DND-41 (cell line): ENCODE measurements around the gene MRPL14.
"Not testable (repeated sequence)": the region's sequence is repeated elsewhere in the genome, so short reads cannot be mapped to it uniquely, and the experiment has no call there.

Source experiments
- ATAC-seq: fragments of 200-7000 bp; cut with Tn5 transposase; 3 replicates; pipeline ENCODE4 v1.9.1; 2021; ENCODE audit warnings: low read depth; ENCODE audit not compliant: insufficient read depth
- DNase-seq: peaks from one replicate; pipeline ENCODE4 v3.0.0-alpha.2; 2020
- H2AFZ ChIP-seq: 2 replicates; pipeline ENCODE4 v1.6.0; 2012; ENCODE audit warnings: low read depth, low read length
- H3K27ac ChIP-seq: 2 replicates; pipeline ENCODE4 v1.5.1; 2012; ENCODE audit warnings: low read length, inconsistent platforms
- H3K27me3 ChIP-seq: fragments of 200-600 bp; sonication (generic); 2 replicates; pipeline ENCODE4 v1.6.0; 2012; ENCODE audit warnings: low read length, mild to moderate bottlenecking, inconsistent platforms; ENCODE audit not compliant: insufficient read depth, poor library complexity
- H3K36me3 ChIP-seq: 2 replicates; pipeline ENCODE4 v1.5.1; 2012; ENCODE audit warnings: low read length, inconsistent platforms; ENCODE audit not compliant: insufficient read depth
- H3K4me1 ChIP-seq: 2 replicates; pipeline ENCODE4 v1.5.1; 2012; ENCODE audit warnings: mild to moderate bottlenecking, low read length; ENCODE audit not compliant: insufficient read depth
- H3K4me2 ChIP-seq: 2 replicates; pipeline ENCODE4 v1.6.0; 2012; ENCODE audit warnings: mild to moderate bottlenecking, moderate library complexity, low read length, inconsistent platforms; ENCODE audit not compliant: insufficient read depth
- H3K4me3 ChIP-seq, 2 experiments: fragments of 200-600 bp in 1 of 2; shearing (Covaris generic) in 1 of 2; 2 replicates each; pipeline ENCODE4 v1.5.1; 2012 to 2016; ENCODE audit warnings: inconsistent platforms in 2 of 2, low read length in 2 of 2, mild to moderate bottlenecking in 2 of 2, low read depth in 1 of 2, moderate library complexity in 1 of 2
- H3K79me2 ChIP-seq: 2 replicates; pipeline ENCODE4 v1.6.0; 2012; ENCODE audit warnings: low read length, inconsistent platforms; ENCODE audit not compliant: insufficient read depth
- H3K9ac ChIP-seq: 2 replicates; pipeline ENCODE4 v1.6.0; 2012; ENCODE audit warnings: low read depth, mild to moderate bottlenecking, inconsistent platforms, low read length, moderate library complexity
- H3K9me3 ChIP-seq: 2 replicates; pipeline ENCODE4 v1.5.1; 2012; ENCODE audit warnings: low read length, moderate library complexity, mild to moderate bottlenecking, inconsistent platforms; ENCODE audit not compliant: insufficient read depth, severe bottlenecking
- H4K20me1 ChIP-seq: 2 replicates; pipeline ENCODE4 v1.6.0; 2012; ENCODE audit warnings: low read length; ENCODE audit not compliant: insufficient read depth
- EZH2 ChIP-seq: IDR thresholded peaks from 3 replicates; pipeline ENCODE4 v1.6.1; 2012; ENCODE audit warnings: borderline replicate concordance, low read depth, mild to moderate bottlenecking, moderate library complexity, low read length, inconsistent platforms; ENCODE audit not compliant: severe bottlenecking
- TF ChIP-seq, protein P1 (sequence below): IDR thresholded peaks from 2 replicates; pipeline ENCODE4 v1.5.1; 2012; ENCODE audit warnings: borderline replicate concordance, low read length, moderate library complexity, mild to moderate bottlenecking; ENCODE audit not compliant: poor library complexity, severe bottlenecking; ENCODE audit errors: extremely low read depth

MRPL14 gene

GRCh38 chr6:44147256-44147655 lies 20.0 kb upstream of the MRPL14 start:
- no peaks in the 10 kb centered on the region for H3K4me1 ChIP-seq
- H3K27me3 ChIP-seq, result no peaks in the 10 kb centered on the region
- H3K4me3 ChIP-seq, result no peak overlapping the region
- H3K4me2 ChIP-seq, result no peak overlapping the region
- H3K79me2 ChIP-seq, result no peaks in the 10 kb centered on the region
- H3K9ac ChIP-seq, result no peak overlapping the region
- no peak overlapping the region for H2AFZ ChIP-seq
- no peak overlapping the region for H3K27ac ChIP-seq
- DNase-seq (no peak), ATAC-seq (no peak)
- no peaks in the 10 kb centered on the region for H4K20me1 ChIP-seq
- no peak for TF ChIP-seq EZH2
- TF ChIP-seq, protein P1, sequence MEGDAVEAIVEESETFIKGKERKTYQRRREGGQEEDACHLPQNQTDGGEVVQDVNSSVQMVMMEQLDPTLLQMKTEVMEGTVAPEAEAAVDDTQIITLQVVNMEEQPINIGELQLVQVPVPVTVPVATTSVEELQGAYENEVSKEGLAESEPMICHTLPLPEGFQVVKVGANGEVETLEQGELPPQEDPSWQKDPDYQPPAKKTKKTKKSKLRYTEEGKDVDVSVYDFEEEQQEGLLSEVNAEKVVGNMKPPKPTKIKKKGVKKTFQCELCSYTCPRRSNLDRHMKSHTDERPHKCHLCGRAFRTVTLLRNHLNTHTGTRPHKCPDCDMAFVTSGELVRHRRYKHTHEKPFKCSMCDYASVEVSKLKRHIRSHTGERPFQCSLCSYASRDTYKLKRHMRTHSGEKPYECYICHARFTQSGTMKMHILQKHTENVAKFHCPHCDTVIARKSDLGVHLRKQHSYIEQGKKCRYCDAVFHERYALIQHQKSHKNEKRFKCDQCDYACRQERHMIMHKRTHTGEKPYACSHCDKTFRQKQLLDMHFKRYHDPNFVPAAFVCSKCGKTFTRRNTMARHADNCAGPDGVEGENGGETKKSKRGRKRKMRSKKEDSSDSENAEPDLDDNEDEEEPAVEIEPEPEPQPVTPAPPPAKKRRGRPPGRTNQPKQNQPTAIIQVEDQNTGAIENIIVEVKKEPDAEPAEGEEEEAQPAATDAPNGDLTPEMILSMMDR, result no peak
- H3K36me3 ChIP-seq, result peaks cover 27% of the 10 kb centered on the region
- no peaks in the 10 kb centered on the region for H3K9me3 ChIP-seq

- Histone ChIP-seq H4K20me1 (no peaks in the 10 kb centered on the region), H3K36me3 (peaks cover 27% of the 10 kb centered on the region), H3K9me3 (no peaks in the 10 kb centered on the region), H3K4me1 (no peaks in the 10 kb centered on the region), H2AFZ (no peak overlapping the region), H3K9ac (no peak overlapping the region), H3K27me3 (no peaks in the 10 kb centered on the region), H3K4me2 (no peak overlapping the region), H3K4me3 (no peak overlapping the region), H3K27ac (no peak overlapping the region), H3K79me2 (no peaks in the 10 kb centered on the region)
- TF ChIP-seq, protein P1, result no peak
- no peak for TF ChIP-seq EZH2
- DNase-seq (no peak), ATAC-seq (no peak)
Measured at GRCh38 chr6:44146685-44147084, 19.4 kb upstream of the MRPL14 start.

- no peaks in the 10 kb centered on the region for H3K4me1 ChIP-seq
- H3K27me3 ChIP-seq, result no peaks in the 10 kb centered on the region
- H3K79me2 ChIP-seq, result no peaks in the 10 kb centered on the region
- H4K20me1 ChIP-seq, result no peaks in the 10 kb centered on the region
- no peak overlapping the region for H3K9ac ChIP-seq
- DNase-seq (no peak), ATAC-seq (no peak)
- TF ChIP-seq, protein P1, result no peak
- TF ChIP-seq EZH2, result no peak
- no peaks in the 10 kb centered on the region for H3K9me3 ChIP-seq
- H3K4me2 ChIP-seq, result no peak overlapping the region
- H2AFZ ChIP-seq, result no peak overlapping the region
- H3K4me3 ChIP-seq, result no peak overlapping the region
- no peak overlapping the region for H3K27ac ChIP-seq
- H3K36me3 ChIP-seq, result peaks cover 30% of the 10 kb centered on the region
Measured at GRCh38 chr6:44145839-44146238, 18.6 kb upstream of the MRPL14 start.

GRCh38 chr6:44144536-44144935 lies 17.3 kb upstream of the MRPL14 start:
- not testable (repeated sequence) for DNase-seq, H3K9me3 ChIP-seq, H3K4me1 ChIP-seq, ATAC-seq, H3K27ac ChIP-seq, H3K9ac ChIP-seq, H3K27me3 ChIP-seq, H2AFZ ChIP-seq, H3K4me3 ChIP-seq, H3K4me2 ChIP-seq, H4K20me1 ChIP-seq, H3K79me2 ChIP-seq
- H3K36me3 ChIP-seq, result peaks cover 42% of the 10 kb centered on the region
